Neural cell (in vitro differentiated cells): ENCODE data around the gene SLCO1B3. TPM values are rescaled to one million over a fixed set of nuclear protein-coding genes. Genes with fewer than 3 reads are reported as not detected.

ENCODE experiments used
- H2AFZ ChIP-seq: fragments of 200-600, 300-800 bp; sonication (generic), shearing (Covaris generic); 2 replicates; pipeline ENCODE4 v1.6.0; 2014; ENCODE audit warnings: low read depth, mild to moderate bottlenecking, antibody characterized with exemption, low read length, moderate library complexity
- H3F3A ChIP-seq: fragments of 200-600 bp; shearing (Covaris generic); 2 replicates; pipeline ENCODE4 v1.6.1; 2016; ENCODE audit warnings: mild to moderate bottlenecking, moderate library complexity, mixed read lengths, antibody characterized with exemption, low read length; ENCODE audit not compliant: insufficient read depth, poor library complexity, severe bottlenecking
- H3K27ac ChIP-seq: fragments of 200-600, 300-800 bp; sonication (generic), shearing (Covaris generic); 2 replicates; pipeline ENCODE4 v1.5.1; 2014; ENCODE audit warnings: mild to moderate bottlenecking, low read length, moderate library complexity
- H3K27me3 ChIP-seq: fragments of 300-800, 200-600 bp; sonication (generic), shearing (Covaris generic); 2 replicates; pipeline ENCODE4 v1.6.0; 2014; ENCODE audit warnings: mild to moderate bottlenecking, low read depth, low read length, moderate library complexity; ENCODE audit not compliant: insufficient read depth
- H3K36me3 ChIP-seq: fragments of 300-800, 200-600 bp; sonication (generic), shearing (Covaris generic); 2 replicates; pipeline ENCODE4 v1.5.1; 2014; ENCODE audit warnings: mild to moderate bottlenecking, antibody characterized with exemption, low read length, moderate library complexity; ENCODE audit not compliant: insufficient read depth
- H3K4me2 ChIP-seq: fragments of 300-800, 200-600 bp; sonication (generic), shearing (Covaris generic); 2 replicates; pipeline ENCODE4 v1.6.0; 2014; ENCODE audit warnings: mild to moderate bottlenecking, low read length
- H3K4me3 ChIP-seq: fragments of 300-800, 200-600 bp; sonication (generic), shearing (Covaris generic); 2 replicates; pipeline ENCODE4 v1.5.1; 2014; ENCODE audit warnings: mild to moderate bottlenecking, low read length, moderate library complexity
- H3K79me2 ChIP-seq: fragments of 200-600 bp; shearing (Covaris generic); replicated peaks from 2 replicates; pipeline ENCODE4 v1.6.0; 2014; ENCODE audit warnings: mild to moderate bottlenecking, low read length, moderate library complexity; ENCODE audit not compliant: insufficient read depth
- H3K9ac ChIP-seq: fragments of 300-800, 200-600 bp; sonication (generic), shearing (Covaris generic); 2 replicates; pipeline ENCODE4 v1.6.1; 2016; ENCODE audit warnings: mild to moderate bottlenecking, low read length, mixed read lengths
- H3K9me2 ChIP-seq: fragments of 200-600 bp; shearing (Covaris generic); 2 replicates; pipeline ENCODE4 v1.6.1; 2016; ENCODE audit warnings: mild to moderate bottlenecking, low read length, mixed read lengths; ENCODE audit not compliant: insufficient read depth
- H3K9me3 ChIP-seq: fragments of 200-600, 300-800 bp; sonication (generic), shearing (Covaris generic); 2 replicates; pipeline ENCODE4 v1.6.1; 2016; ENCODE audit warnings: mild to moderate bottlenecking, mixed run types, low read length, moderate library complexity, mixed read lengths
- H4K20me1 ChIP-seq: fragments of 200-600 bp; shearing (Covaris generic); 2 replicates; pipeline ENCODE4 v1.6.1; 2016; ENCODE audit warnings: mild to moderate bottlenecking, mixed run types; ENCODE audit not compliant: insufficient read depth
- EP300 ChIP-seq: fragments of 450-650 bp; conservative IDR thresholded peaks from 2 replicates; pipeline ENCODE4 v1.6.1; 2014; ENCODE audit warnings: antibody characterized with exemption, mild to moderate bottlenecking, moderate library complexity; ENCODE audit not compliant: poor library complexity, severe bottlenecking
- EZH2 ChIP-seq: fragments of 200-600, 300-800 bp; shearing (Covaris generic), sonication (generic); IDR thresholded peaks from 2 replicates; pipeline ENCODE4 v1.6.1; 2014; ENCODE audit warnings: antibody characterized with exemption, low read length, borderline replicate concordance, mild to moderate bottlenecking; ENCODE audit not compliant: insufficient read depth, poor library complexity, severe bottlenecking
- MXI1 ChIP-seq: fragments of 450-650 bp; conservative IDR thresholded peaks from 2 replicates; pipeline ENCODE4 v1.6.1; 2014; ENCODE audit warnings: antibody characterized with exemption, mild to moderate bottlenecking; ENCODE audit not compliant: poor library complexity, severe bottlenecking
- POLR2AphosphoS5 ChIP-seq: IDR thresholded peaks from 2 replicates; pipeline ENCODE4 v1.6.1; 2012
- SMC3 ChIP-seq: fragments of 450-650 bp; conservative IDR thresholded peaks from 2 replicates; pipeline ENCODE4 v1.6.1; 2014; ENCODE audit warnings: antibody characterized with exemption, mild to moderate bottlenecking, moderate library complexity; ENCODE audit not compliant: poor library complexity
- TAF1 ChIP-seq: IDR thresholded peaks from 2 replicates; pipeline ENCODE4 v1.6.1; 2012; ENCODE audit warnings: low read depth
- polyA minus RNA-seq: library from RNA; depleted of rRNA, polyadenylated mRNA; stranded (reverse); fragments of >200 nt; gene quantifications from 2 replicates; pipeline ENCODE4 v1.2.3, GENCODE V29; 2014
- polyA plus RNA-seq: library from polyadenylated mRNA; depleted of rRNA; stranded (reverse); fragments of >200 nt; gene quantifications from 2 replicates; pipeline ENCODE4 v1.2.3, GENCODE V29; 2014
- TF ChIP-seq, protein P1 (sequence below): IDR thresholded peaks from 2 replicates; pipeline ENCODE4 v1.6.1; 2012; ENCODE audit warnings: borderline replicate concordance
- TF ChIP-seq, protein P2 (sequence below): fragments of 450-650 bp; IDR thresholded peaks from 2 replicates; pipeline ENCODE4 v1.5.1; 2014; ENCODE audit warnings: antibody characterized with exemption, mild to moderate bottlenecking, moderate library complexity; ENCODE audit not compliant: poor library complexity, severe bottlenecking

The SLCO1B3 gene, protein sequence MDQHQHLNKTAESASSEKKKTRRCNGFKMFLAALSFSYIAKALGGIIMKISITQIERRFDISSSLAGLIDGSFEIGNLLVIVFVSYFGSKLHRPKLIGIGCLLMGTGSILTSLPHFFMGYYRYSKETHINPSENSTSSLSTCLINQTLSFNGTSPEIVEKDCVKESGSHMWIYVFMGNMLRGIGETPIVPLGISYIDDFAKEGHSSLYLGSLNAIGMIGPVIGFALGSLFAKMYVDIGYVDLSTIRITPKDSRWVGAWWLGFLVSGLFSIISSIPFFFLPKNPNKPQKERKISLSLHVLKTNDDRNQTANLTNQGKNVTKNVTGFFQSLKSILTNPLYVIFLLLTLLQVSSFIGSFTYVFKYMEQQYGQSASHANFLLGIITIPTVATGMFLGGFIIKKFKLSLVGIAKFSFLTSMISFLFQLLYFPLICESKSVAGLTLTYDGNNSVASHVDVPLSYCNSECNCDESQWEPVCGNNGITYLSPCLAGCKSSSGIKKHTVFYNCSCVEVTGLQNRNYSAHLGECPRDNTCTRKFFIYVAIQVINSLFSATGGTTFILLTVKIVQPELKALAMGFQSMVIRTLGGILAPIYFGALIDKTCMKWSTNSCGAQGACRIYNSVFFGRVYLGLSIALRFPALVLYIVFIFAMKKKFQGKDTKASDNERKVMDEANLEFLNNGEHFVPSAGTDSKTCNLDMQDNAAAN
- not detected in 2 replicates for polyA plus RNA-seq
- polyA minus RNA-seq, result not detected in 2 replicates

DNA sequence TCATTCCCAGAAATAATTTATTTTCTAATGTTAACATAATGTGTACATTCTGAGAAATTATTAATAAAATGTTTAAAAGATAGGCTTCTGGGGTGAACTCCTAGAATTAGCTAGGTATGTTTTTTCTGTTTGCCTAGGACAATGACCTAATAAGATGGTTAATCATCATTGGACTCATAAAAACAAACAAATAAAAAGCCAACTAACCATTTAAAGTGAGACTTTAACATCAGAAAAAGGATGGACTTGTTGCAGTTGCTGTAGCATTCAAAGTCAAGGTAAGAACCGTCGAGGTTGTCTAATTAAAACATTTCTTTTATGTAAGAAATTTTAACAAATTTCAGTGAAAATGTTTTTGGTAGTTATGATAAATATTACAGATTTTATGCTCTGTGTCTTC lies at the start of gene SLCO1B3:
SLCO1B3 (plus strand) TSS at position 219 of the 400 bp plus-strand sequence. CDS start 5,034 bp downstream, outside the sequence.
- TF ChIP-seq, protein P1, sequence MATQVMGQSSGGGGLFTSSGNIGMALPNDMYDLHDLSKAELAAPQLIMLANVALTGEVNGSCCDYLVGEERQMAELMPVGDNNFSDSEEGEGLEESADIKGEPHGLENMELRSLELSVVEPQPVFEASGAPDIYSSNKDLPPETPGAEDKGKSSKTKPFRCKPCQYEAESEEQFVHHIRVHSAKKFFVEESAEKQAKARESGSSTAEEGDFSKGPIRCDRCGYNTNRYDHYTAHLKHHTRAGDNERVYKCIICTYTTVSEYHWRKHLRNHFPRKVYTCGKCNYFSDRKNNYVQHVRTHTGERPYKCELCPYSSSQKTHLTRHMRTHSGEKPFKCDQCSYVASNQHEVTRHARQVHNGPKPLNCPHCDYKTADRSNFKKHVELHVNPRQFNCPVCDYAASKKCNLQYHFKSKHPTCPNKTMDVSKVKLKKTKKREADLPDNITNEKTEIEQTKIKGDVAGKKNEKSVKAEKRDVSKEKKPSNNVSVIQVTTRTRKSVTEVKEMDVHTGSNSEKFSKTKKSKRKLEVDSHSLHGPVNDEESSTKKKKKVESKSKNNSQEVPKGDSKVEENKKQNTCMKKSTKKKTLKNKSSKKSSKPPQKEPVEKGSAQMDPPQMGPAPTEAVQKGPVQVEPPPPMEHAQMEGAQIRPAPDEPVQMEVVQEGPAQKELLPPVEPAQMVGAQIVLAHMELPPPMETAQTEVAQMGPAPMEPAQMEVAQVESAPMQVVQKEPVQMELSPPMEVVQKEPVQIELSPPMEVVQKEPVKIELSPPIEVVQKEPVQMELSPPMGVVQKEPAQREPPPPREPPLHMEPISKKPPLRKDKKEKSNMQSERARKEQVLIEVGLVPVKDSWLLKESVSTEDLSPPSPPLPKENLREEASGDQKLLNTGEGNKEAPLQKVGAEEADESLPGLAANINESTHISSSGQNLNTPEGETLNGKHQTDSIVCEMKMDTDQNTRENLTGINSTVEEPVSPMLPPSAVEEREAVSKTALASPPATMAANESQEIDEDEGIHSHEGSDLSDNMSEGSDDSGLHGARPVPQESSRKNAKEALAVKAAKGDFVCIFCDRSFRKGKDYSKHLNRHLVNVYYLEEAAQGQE, result no peak
- TF ChIP-seq EZH2, result no peak
- no peak for TF ChIP-seq TAF1
- no peak for TF ChIP-seq POLR2AphosphoS5
- TF ChIP-seq, protein P2, sequence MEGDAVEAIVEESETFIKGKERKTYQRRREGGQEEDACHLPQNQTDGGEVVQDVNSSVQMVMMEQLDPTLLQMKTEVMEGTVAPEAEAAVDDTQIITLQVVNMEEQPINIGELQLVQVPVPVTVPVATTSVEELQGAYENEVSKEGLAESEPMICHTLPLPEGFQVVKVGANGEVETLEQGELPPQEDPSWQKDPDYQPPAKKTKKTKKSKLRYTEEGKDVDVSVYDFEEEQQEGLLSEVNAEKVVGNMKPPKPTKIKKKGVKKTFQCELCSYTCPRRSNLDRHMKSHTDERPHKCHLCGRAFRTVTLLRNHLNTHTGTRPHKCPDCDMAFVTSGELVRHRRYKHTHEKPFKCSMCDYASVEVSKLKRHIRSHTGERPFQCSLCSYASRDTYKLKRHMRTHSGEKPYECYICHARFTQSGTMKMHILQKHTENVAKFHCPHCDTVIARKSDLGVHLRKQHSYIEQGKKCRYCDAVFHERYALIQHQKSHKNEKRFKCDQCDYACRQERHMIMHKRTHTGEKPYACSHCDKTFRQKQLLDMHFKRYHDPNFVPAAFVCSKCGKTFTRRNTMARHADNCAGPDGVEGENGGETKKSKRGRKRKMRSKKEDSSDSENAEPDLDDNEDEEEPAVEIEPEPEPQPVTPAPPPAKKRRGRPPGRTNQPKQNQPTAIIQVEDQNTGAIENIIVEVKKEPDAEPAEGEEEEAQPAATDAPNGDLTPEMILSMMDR, result no peak
- TF ChIP-seq MXI1, result no peak
- no peak for TF ChIP-seq SMC3
- H3K36me3 ChIP-seq, result no peaks in the 10 kb centered on the region
- no peaks in the 10 kb centered on the region for H3K79me2 ChIP-seq
- H3K9me3 ChIP-seq, result no peaks in the 10 kb centered on the region
- H3K4me2 ChIP-seq, result no peak within 1 kb of the TSS
- H2AFZ ChIP-seq, result no peak within 1 kb of the TSS
- H3K4me3 ChIP-seq, result no peak within 1 kb of the TSS
- H4K20me1 ChIP-seq, result no peaks in the 10 kb centered on the region
- H3K9me2 ChIP-seq, result no peaks in the 10 kb centered on the region
- H3K9ac ChIP-seq, result no peak within 1 kb of the TSS
- H3K27me3 ChIP-seq, result no peaks in the 10 kb centered on the region
- H3K27ac ChIP-seq, result no peak within 1 kb of the TSS
- no peaks in the 10 kb centered on the region for H3F3A ChIP-seq

GRCh38 chr12:20777420-20777819 lies 33.1 kb upstream of the SLCO1B3 start:
- no peaks in the 10 kb centered on the region for H3K36me3 ChIP-seq
- no peak overlapping the region for H3K9ac ChIP-seq
- no peaks in the 10 kb centered on the region for H3K9me3 ChIP-seq
- no peak overlapping the region for H3K27ac ChIP-seq
- H4K20me1 ChIP-seq, result no peaks in the 10 kb centered on the region
- H3F3A ChIP-seq, result no peaks in the 10 kb centered on the region
- no peak overlapping the region for H2AFZ ChIP-seq
- TF ChIP-seq EP300 (no peak), POLR2AphosphoS5 (no peak)
- TF ChIP-seq, protein P2, result no peak
- H3K4me3 ChIP-seq, result no peak overlapping the region
- H3K4me2 ChIP-seq, result no peak overlapping the region
- no peaks in the 10 kb centered on the region for H3K27me3 ChIP-seq
- H3K79me2 ChIP-seq, result no peaks in the 10 kb centered on the region
- H3K9me2 ChIP-seq, result no peaks in the 10 kb centered on the region
